Heart left ventricle (tissue), 16 donors: ENCODE measurements around the gene GRK5. TPM values are rescaled to one million over a fixed set of nuclear protein-coding genes. Genes with fewer than 3 reads are reported as not detected.
A peak's percentile ranks its signal among the peaks of the same experiment; 100 is the strongest.

ENCODE experiments used
- ATAC-seq, 4 donors: fragments of 200-7000 bp; cut with Tn5 transposase; one replicate each; pipeline ENCODE4 v1.9.1; 2020 to 2022; ENCODE audit warnings: moderate library complexity in 4 of 4, mild to moderate bottlenecking in 3 of 4, moderate number of reproducible peaks in 1 of 4
- DNase-seq, 5 donors: peaks; one replicate each; pipeline ENCODE4 v3.0.0-alpha.2; 2020
- H3K27ac ChIP-seq, 12 donors: fragments of 200-600 bp; sonication (generic) in 4 of 12; one replicate each; pipeline versions ENCODE4 v1.5.0 to v1.8.0; 2016 to 2022; ENCODE audit warnings: mild to moderate bottlenecking in 2 of 12
- H3K27me3 ChIP-seq, 9 donors: fragments of 200-600 bp; sonication (generic) in 2 of 9; one replicate each; pipeline versions ENCODE4 v1.5.1 to v1.8.0; 2016 to 2022; ENCODE audit warnings: mild to moderate bottlenecking in 3 of 9
- H3K36me3 ChIP-seq, 9 donors: fragments of 200-600 bp; sonication (generic) in 2 of 9; one replicate each; pipeline versions ENCODE4 v1.5.0 to v1.8.0; 2018 to 2022; ENCODE audit warnings: mild to moderate bottlenecking in 2 of 9
- H3K4me1 ChIP-seq, 12 donors: fragments of 200-600 bp; sonication (generic) in 4 of 12; one replicate each; pipeline versions ENCODE4 v1.5.0 to v1.8.0; 2016 to 2022; ENCODE audit warnings: mild to moderate bottlenecking in 3 of 12
- H3K4me3 ChIP-seq, 12 donors: fragments of 200-600 bp; sonication (generic) in 4 of 12; one replicate each; pipeline versions ENCODE4 v1.5.0 to v1.8.0; 2017 to 2022; ENCODE audit warnings: mild to moderate bottlenecking in 9 of 12, moderate library complexity in 4 of 12
- H3K9me3 ChIP-seq, 12 donors: fragments of 200-600 bp; sonication (generic) in 4 of 12; one replicate each; pipeline versions ENCODE4 v1.5.0 to v1.8.0; 2016 to 2022; ENCODE audit warnings: mild to moderate bottlenecking in 1 of 12
- CTCF ChIP-seq, 12 donors: fragments of 200-600 bp; sonication (generic) in 4 of 12; IDR thresholded peaks; one replicate each; pipeline versions ENCODE4 v1.5.0 to v1.8.0; 2018 to 2022; ENCODE audit warnings: antibody characterized with exemption in 12 of 12, mild to moderate bottlenecking in 5 of 12
- POLR2A ChIP-seq, 2 donors: fragments of 450-650 bp; IDR thresholded peaks; one replicate each; pipeline ENCODE4 v1.6.1; 2017; ENCODE audit warnings: antibody characterized with exemption in 2 of 2, mild to moderate bottlenecking in 2 of 2, moderate library complexity in 2 of 2
- WGBS, 4 donors: extraction: QIAGEN DNeasy Blood & Tissue Kit in 2 of 4; methylation state at CpG; one replicate each; pipeline versions ENCODE4 v1.1.5 to v1.1.7; 2013 to 2018; 5-methylcytosine and 5-hydroxymethylcytosine counted together
- intact Hi-C, 10 donors: fragments of 100-400 bp; cut with DNase I; formaldehyde crosslinking; loops; one replicate each; pipeline versions ENCODE4 v1.11.1 to v1.14.2; 2022
- polyA plus RNA-seq, 2 donors: library from polyadenylated mRNA; stranded (reverse); fragments of 200-250 nt; gene quantifications; one replicate each; pipeline ENCODE4 v1.2.3, GENCODE V29; 2013
- total RNA-seq, 9 donors: library from RNA; depleted of rRNA in 2 of 9; stranded (reverse); fragments of >200 nt in 2 of 9; fragmentation: NEBNext Ultra II Directional in 3 of 9; extraction: Animal tissue kit (Norgen Biotek cat#: 25700) in 3 of 9; gene quantifications; one replicate each; pipeline versions ENCODE4 v1.1.0 to v1.2.4, GENCODE V29; 2016 to 2023
- donor health status: ischemic (EF 13 %, LVEDD 7.1; RV severe dilation, severe dysfunction).
- donor health status: healthy with polysubstance abuse.
- donor health status: DM: no; HTN: yes; CAD: no.
- donor health status: DM: no; HTN: no; CAD: no.
- donor health status: ischemic (EF 25% LVEDD 6.9; RV normal size, moderate dysfunction).
- donor health status: ischemic (EF 25% LVEDD 5.7; RV mildly dilated, moderate dysfunction).
- donor health status: healthy.
- donor health status: DM: yes; HTN: yes; CAD: no.
- donor health status: ischemic (EF 35%, LVEDD 5.7; RV mildly dilated, moderate dysfunction).
- donor health status: nonischemic (EF 11% LVEDD 7.7; RV severe dilation, severe dysfunction).
- donor health status: DM: yes; HTN: yes; CAD: no.
- donor health status: PGD.
- donor health status: ischemic (EF 29% LVEDD 5.4; RV normal size, mild dysfunction).
- donor health status: nonischemic (EF 23%, LVEDD 6.1; RV moderate dilation, normal function).

The GRK5 gene
- total and polyA plus RNA-seq, 11 donors, result 13.1 to 58.0 (median 30.2) TPM

- Histone ChIP-seq H3K4me1 (peaks cover 1 to 81% (median 49%) of the 10 kb centered on the region in 12 donors), H3K4me3 (no peak overlapping the region), H3K27me3 (no peaks in the 10 kb centered on the region), H3K9me3 (peaks cover 0 to 14% (median 0%) of the 10 kb centered on the region in 12 donors), H3K36me3 (peaks cover 0 to 14% (median 0%) of the 10 kb centered on the region in 9 donors), H3K27ac (peak overlapping the region in 3 of 12 donors; percentile 23 to 62 (median 52))
- ATAC-seq (no peak), DNase-seq (peak in 2 of 5 donors; percentile 18 to 49)
- intact Hi-C loops, result no loop called here
- no peak for TF ChIP-seq POLR2A (IDR thresholded peaks at IDR 0.05)
- no peak for TF ChIP-seq CTCF (IDR thresholded peaks at IDR 0.05)
- WGBS, 4 donors, result 88 to 94% (median 93%) methylated on average over 16 to 17 of the region's 17 CpGs
These were observed 140.0 kb downstream of the GRK5 start for GRCh38 chr10:119347181-119347974.

GRCh38 chr10:119348106-119348505 is 140.7 kb downstream of the GRK5 start:
- ATAC-seq (no peak), DNase-seq (peak in 1 of 5 donors; percentile 1)
- TF ChIP-seq CTCF (IDR thresholded peaks at IDR 0.05), result no peak
- TF ChIP-seq POLR2A (IDR thresholded peaks at IDR 0.05), result no peak
- Histone ChIP-seq H3K4me3 (no peak overlapping the region), H3K9me3 (peaks cover 0 to 14% (median 0%) of the 10 kb centered on the region in 12 donors), H3K36me3 (peaks cover 0 to 14% (median 0%) of the 10 kb centered on the region in 9 donors), H3K4me1 (peaks cover 0 to 81% (median 46%) of the 10 kb centered on the region in 12 donors), H3K27me3 (no peaks in the 10 kb centered on the region), H3K27ac (peak overlapping the region in 9 of 12 donors; percentile 14 to 74 (median 62))
- WGBS, 4 donors, result 58 to 74% (median 68%) methylated on average over 5 of the region's 5 CpGs
- intact Hi-C loops, result no loop called here

DNA sequence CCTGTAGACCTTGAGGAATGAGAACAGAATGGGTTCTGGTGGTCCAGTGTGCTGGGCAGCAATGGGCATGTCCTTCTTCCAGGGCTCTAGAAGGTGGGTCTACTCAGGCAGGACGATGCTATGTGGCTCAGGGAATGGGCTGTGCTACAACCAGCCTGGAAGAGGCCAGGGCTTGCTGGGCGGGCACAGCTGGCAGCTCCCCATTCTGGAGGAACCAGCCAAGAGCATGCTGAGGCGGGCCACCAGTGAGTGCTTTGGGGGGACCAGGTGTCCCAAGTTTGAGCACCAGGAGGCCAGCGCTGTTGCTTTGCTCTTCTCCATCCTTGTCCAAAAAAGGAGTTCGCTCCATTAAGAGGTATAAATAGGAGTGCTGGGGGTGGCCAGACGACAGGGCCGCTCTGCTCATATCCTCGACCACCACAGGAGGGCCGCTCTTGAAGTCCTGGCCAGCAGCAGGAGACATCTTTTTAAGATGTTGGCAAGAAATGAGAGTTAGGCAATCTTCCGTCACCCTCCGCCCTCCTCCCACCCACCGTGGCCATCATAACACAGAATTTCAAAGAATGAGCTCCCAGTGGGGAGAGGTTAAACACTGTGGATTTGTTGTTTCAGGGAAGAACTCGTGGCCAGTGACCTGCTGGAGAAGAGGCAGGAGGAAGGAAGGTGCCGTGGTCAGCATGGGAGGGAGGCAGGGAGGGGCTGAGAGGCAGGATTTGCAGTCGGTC is 141.3 kb downstream of the GRK5 start:
- WGBS, 4 donors, result 65 to 66% (median 65%) methylated on average over 14 to 15 of the region's 15 CpGs
- Histone ChIP-seq H3K4me3 (no peak overlapping the region), H3K9me3 (peaks cover 0 to 14% (median 0%) of the 10 kb centered on the region in 12 donors), H3K27me3 (no peaks in the 10 kb centered on the region), H3K4me1 (peaks cover 0 to 81% (median 49%) of the 10 kb centered on the region in 12 donors), H3K36me3 (peaks cover 0 to 14% (median 0%) of the 10 kb centered on the region in 9 donors), H3K27ac (peak overlapping the region in 11 of 12 donors; percentile 10 to 74 (median 62))
- DNase-seq, result peak in 2 of 5 donors; percentile 27 to 54
- ATAC-seq, result peak in 3 of 4 donors; percentile 36 to 51 (median 43)
- intact Hi-C loops, result no loop called here
- TF ChIP-seq CTCF (IDR thresholded peaks at IDR 0.05) (peak in 1 of 12 donors; percentile 25), POLR2A (IDR thresholded peaks at IDR 0.05) (no peak)

DNA sequence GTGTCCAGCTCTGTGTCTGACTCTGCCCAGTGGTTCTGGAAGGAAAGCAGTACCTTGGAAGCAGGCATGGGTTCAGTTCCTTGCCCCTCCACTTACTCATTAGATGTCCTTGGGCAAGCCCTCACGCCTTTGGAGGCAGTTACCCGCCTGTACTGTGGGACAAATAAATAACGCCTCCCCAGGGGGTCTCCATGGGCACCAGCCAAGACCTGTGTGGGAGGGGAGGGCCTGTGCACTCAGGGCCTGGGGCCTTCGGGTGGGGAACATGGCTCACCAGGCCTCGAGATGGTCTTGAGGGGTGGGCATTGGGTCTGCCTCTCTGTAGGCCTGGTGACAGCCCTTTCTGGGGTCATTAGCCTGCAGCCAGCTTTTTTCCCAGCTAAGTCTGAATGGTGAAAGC is 142.0 kb downstream of the GRK5 start:
- DNase-seq (peak in 2 of 5 donors; percentile 11 to 33), ATAC-seq (no peak)
- Histone ChIP-seq H3K27ac (peak overlapping the region in 11 of 12 donors; percentile 10 to 74 (median 62)), H3K9me3 (peaks cover 0 to 14% (median 0%) of the 10 kb centered on the region in 12 donors), H3K4me1 (peaks cover 0 to 77% (median 49%) of the 10 kb centered on the region in 12 donors), H3K36me3 (peaks cover 0 to 14% (median 0%) of the 10 kb centered on the region in 9 donors), H3K27me3 (no peaks in the 10 kb centered on the region), H3K4me3 (no peak overlapping the region)
- WGBS, 4 donors, result 71 to 100% (median 79%) methylated on average over 1 to 5 of the region's 5 CpGs
- intact Hi-C loops, result no loop called here
- TF ChIP-seq CTCF (IDR thresholded peaks at IDR 0.05) (no peak), POLR2A (IDR thresholded peaks at IDR 0.05) (no peak)
